HG02970 (cell line): ENCODE measurements around the gene MAGI1.

Experiments
- ATAC-seq: cut with Tn5 transposase; IDR thresholded peaks from one replicate; pipeline ENCODE4 v1.9.1; 2021; ENCODE audit warnings: mild to moderate bottlenecking, moderate library complexity, moderate number of reproducible peaks; ENCODE audit not compliant: unreplicated experiment, low FRiP score

MAGI1 gene

DNA sequence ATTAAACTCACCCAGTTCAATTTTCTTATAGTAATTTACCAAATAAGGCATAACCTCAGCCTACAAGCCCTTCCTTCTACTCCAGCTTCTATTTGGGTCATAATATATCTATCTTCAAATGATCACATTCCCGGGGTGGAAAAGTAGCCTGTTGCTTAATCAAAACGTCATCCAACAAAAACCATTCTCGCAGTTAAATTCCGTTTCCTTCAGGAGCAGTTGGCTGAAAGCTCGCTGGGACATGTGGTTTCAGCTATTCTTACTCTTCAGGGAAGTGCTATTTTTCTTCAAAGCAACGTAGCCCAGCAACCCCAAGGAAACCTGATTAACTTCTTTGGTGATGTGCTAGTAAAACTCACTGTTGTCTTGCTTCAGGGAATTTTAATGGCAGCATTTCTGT lies 59.6 kb downstream of the MAGI1 start:
- ATAC-seq, result no peak

DNA sequence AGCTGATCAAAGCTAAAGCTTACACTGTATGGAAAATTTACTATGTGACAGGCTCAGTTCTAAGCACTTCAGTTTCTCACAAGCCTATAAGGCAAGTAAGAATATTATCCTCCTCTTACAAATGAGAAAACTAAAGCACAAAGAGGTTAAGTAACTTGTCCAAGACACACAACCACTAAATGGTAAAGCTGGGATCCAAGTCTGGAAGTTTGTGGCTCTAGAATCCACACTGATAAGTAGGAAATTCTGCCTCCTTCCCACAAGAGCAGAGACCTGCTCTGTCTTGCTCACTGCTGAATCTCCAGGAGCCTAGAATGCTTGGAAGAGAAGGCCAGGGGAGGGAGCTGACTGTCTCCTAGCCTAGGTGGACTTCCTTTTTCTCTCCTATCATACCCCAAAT lies 60.6 kb downstream of the MAGI1 start:
- no peak for ATAC-seq

DNA sequence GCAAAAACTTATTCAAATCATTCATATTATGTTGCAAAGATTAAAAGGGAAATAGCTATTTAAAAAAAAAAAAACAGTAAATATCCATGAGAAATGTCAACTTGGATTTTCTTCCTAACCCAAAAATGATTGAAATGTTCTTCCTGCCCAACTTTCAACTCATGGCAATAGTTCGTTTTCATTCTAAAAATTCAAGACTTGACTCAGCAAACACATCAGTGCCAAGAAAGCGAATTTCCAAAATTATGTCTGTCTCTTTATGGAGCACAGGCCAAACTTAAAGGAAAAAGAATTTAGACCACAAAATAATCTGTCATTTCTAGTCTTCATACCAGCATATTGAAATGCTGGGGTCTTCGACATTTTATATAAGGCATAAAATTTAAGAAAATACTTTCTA lies 63.7 kb downstream of the MAGI1 start:
- ATAC-seq, result no peak

DNA sequence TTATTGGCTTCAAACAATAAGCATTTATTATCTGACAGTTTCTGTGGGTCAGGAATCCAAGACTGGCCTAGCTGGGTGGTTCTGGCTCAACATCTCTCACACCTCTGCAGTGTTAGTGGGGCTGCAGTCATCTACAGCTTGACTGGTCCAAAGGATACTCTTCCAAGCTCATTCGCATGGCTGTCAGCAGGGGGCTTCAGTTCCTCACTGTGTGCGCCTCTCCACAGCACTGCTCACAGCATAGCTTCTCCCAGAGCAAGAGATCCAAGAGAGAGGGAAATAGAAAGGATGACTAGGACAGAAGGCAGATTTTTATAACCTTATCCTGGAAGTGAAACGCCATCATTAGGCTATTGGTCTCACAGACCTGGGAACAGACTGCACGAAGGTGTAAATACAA lies 64.2 kb downstream of the MAGI1 start:
- ATAC-seq, result no peak

DNA sequence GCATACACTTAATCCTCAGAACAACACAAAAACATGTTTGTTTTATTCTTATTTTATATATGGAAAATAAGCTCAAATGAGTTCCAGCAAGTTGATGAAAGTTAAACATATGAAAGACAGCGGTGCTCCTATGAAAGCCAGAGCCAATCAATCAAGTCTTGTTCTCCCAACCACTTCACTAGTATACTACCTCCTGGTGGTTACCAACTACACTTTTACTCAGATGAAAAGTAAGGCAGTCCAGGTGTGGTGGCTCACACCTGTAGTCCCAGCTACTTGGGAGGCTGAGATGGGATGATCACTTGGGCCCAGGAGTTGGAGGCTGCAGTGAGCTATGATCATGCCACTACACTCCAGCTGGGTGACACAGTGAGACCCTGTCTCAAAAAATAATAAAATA lies 66.0 kb downstream of the MAGI1 start:
- no peak for ATAC-seq

DNA sequence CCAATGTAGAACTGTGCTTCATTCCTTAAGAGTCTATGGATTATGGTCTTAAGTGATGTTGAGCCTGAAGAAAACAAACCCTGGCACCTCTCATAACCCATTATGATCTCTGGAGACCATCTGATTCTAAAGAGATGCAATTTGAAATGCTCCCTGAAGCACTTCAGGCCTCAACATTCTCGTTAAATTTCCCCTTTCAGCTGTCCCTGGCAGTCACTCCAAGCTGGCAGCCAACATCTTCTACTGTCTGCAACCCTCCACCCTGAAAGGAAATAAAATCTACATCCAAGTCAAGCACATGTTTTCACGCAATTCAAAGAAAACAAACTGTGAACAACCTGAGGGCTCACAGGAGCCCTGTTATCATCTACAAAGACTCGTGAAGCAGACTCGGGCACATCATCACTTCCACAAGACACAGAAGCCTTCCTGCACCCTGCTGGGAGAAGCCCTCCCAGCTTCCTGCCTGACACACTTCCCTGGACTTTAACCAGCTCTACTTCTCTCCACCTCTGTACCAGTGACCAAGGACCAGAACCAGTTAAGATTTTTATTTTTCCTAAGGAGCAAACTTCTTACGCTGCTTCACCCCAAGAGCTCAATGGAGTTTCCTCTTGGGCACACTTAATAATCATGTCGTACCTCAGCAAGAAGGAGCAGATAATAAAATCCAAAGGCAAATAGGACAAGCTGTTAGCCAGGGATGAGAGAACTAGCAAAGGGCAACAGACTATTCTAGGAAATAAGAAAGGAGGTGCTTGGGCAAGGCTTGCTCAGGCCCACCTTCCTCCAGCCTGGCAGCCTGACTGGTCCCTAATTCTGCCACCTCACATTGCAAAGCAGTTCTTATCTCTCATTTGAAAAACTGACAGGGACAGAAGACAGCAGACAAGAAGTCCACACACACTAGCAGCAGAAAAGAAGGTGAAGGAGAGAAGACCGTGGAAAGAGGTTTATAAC lies 67.1 kb downstream of the MAGI1 start:
- no peak for ATAC-seq

DNA sequence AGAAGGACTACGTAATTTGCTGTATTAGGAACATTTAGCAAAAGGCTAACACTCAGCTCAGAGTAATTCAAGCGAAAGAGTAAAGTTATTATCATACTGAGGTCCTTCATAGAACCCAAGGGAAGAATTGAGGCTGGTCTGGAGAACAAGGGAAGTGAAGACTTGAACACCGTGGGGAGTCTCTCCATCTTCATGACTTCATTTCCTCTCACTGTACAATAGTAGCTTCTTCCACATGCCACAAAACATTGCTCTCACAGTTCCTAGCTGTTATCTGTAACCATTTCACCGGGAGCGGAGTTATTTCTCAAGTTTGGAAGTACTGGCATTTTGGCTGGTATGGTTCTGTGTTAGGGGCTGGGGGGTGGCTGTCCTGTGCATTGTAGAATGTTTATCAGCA lies 69.7 kb downstream of the MAGI1 start:
- no peak for ATAC-seq

DNA sequence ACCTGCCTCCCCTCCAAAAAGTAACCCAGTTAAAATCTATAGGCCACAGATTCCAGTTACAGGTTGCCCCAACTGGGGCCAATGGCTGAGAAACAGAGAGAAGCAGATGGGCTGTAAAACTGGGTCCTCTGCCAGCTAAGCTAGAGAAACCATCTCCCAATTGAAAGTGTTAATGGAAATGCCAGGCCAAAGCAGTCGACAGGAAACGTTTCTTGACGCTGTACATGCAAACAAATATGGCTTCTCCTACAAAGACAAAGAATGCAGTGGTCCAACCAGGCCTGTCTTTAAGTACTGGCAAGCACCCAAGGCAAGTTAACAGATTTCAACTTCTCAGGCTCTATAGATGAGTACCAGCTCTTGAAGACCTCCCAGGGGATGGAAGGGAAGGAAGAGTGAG lies 71.3 kb downstream of the MAGI1 start:
- ATAC-seq, result no peak

DNA sequence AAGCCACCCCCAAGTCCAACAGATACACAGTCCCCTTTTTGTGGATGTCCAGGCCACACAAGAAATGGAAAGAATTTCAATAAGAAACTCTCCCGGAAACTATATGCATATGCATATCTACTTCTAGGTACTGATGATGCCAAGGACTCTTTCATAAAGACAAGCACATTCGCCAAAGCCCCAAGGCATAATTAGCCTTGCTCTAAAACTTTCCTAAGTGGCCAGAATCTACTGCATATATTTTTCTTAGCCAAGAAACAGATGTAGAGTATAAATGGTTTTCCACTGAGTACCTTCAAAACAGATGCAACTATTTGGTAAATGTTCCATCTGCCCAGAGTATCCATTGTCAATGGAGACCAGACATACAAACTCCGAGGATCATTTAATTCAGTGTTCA lies 73.9 kb downstream of the MAGI1 start:
- ATAC-seq, result no peak

DNA sequence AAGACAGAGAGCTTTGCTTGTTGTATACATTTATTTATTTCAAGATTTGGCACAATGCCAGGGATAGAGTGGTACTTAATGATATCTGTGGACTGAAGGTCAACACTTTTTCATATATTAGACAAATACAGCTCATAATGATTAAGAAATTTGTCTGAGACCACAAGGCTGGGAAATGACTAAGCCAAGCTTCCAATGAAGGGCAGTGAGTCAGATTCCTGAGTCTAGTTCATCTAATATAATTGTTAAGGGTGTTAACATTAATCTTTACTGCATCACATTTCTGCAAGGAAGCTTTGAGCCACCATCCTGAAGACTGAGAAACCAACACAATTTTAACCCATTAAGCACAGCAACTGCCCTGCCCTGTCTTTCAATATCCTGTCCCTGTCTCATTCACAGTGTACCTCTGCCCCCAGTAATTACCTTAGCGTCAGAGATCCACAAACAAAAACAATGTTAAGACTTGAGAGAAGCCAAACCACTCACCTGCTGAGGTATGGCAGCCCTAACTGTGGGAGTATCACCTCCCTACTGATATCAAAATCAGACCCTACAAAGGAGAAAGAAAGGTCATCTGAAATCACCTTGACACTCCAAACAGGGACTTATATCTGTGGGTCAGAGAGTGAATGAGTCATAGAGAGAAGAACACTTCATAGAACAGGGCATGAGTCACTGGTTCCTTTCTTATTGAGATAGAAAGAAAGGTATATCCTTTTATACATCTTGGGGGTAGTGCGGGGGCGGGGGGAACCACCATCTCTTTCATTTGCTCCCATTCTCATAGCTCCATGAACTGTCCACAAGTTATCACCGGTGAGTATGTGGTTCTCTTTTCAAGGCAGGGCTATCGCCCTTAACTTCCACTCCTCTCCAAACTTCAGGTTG lies 74.7 kb downstream of the MAGI1 start:
- peak; percentile 84 for ATAC-seq

DNA sequence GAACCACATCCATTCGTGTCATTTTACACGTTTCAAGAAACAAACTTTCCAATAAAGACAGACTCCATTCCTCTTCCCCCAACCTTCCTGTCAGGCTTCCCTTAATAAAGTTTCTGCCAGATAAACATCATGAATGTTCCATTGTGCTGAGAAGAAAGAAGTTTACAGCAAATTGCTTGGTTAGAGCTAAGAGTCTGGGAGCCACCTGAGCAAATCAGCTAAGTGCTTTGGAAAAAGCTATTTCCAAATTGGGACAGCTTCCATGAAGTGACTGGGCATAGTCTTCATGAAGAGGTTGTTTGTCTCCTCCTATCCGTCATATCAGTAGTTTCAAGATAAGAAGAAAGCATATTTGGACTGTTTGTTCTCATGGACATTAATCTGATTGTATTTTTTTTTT lies 77.0 kb downstream of the MAGI1 start:
- ATAC-seq, result no peak

DNA sequence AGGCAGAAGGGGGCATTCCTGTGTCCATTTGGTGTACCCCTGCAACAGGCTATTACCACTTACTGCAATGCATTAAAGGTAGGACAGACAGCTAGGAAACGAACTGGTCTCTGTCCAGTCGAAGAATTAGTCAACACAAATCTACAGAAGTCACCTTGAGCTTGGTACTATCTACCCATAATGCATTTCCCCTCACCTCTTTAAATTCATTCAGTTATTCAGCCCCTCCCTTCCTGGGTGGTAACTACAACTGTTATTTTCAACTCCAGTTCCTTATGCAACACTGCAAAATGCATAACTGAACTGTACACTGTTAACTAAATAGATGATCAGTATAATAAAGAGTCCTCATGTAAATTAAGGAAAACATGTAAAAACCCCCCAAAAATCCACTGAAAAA lies 77.6 kb downstream of the MAGI1 start:
- no peak for ATAC-seq

DNA sequence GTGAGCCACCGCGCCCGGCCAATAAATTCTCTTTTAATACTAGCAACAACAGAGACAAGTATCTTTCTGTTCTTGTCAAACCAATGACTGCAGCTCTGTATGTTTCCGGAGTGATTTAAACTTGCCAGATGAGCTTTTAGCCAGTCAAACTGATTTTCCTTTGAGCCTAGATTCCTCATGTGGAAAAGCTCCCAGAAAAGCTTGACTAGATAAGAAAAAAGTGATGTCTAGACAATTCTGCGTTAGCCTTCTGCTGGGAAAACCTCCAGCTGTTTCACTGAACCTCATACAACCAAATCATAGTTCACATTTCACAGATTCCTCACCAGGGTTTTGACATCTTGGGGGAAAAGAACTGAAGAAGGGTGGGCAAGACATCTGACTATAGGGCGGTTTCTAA lies 78.6 kb downstream of the MAGI1 start:
- no peak for ATAC-seq

DNA sequence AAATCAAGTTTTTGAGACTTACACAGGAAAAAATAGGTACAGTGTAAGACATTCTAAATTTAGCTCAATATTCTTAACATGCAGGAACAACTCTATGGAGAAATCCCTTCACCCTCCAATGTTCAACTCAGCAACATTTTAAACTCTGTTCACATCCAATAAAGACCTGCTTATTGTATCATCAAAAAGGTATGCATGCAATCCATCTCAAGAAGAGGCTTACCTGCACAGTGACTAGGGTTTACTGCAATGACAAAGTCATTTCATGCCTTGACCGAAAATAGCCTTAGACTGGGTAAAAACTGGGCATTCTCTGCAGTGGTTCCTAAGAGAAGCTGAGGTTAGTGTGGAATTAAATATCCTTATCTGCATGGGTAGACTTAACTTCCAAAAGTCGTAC lies 80.5 kb downstream of the MAGI1 start:
- no peak for ATAC-seq

DNA sequence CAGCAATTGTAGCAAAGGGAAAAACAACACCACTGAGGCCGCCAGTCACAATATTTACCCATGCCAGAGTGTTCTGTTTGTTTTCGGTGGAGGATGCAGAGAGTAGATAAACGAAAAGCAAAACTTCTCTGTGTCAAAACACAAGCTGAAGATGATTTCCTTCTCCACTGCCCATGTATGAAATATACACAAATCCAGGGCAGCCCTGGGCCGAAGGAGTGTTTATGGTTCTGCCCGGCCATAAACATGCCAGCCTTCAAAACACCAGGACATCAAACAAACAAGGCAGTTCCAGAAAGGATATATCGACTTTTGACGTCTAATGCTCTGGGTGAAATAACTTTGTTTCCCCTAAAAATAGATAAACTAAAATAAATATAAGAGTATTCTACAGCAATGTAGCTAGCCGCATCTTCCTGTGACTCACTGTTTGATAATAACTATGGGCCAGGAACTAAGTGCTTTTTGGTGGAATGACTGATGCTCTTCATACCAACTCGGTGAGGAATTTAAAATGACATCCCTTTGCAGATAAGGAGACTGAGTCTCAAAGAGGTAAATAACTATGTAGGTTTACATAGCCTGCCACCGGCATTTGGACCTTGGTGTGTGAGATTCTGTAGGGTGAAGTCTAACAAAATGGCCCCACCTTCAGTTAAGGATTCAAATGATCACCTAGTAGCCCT lies 82.8 kb downstream of the MAGI1 start:
- ATAC-seq, result no peak

DNA sequence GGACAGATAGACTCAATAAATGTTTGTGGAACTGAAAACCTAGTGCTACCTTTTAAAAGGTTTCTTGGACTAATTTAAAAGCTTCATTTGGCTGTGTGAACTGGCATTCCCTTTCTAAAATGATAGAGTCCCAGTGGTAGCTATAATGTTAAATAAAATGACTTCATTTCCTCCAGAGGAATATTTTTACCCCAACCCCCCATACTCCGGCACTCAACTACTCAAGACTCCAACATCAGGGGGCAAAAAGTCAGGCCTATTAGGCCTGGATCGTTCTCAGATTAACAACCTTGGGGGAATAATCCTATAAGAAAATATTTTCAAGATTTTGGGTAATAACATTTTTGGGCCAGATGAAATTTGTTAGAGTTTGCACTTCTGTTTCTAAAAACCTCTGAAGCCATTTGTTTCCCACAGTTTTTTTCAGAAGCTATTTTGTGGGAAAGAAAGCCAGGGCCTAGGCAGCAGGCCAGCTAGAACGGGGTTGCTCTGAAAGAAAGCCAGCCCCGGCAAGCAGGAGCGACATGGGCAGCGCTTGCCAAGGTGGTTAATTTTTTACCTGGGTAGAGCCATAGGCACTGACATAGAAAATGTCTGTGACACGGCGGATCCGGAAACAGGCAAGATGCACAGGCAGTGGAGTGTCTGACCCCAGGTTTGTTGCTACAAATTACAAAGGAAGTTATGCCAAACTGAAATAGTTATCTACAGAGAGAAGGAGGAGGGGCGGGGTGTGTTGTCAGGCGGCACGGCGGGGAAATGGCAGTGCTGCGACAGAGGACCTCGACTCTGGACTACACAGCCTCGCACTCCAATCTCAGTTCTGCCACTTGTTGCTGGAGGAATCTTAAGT lies 84.6 kb downstream of the MAGI1 start:
- no peak for ATAC-seq

DNA sequence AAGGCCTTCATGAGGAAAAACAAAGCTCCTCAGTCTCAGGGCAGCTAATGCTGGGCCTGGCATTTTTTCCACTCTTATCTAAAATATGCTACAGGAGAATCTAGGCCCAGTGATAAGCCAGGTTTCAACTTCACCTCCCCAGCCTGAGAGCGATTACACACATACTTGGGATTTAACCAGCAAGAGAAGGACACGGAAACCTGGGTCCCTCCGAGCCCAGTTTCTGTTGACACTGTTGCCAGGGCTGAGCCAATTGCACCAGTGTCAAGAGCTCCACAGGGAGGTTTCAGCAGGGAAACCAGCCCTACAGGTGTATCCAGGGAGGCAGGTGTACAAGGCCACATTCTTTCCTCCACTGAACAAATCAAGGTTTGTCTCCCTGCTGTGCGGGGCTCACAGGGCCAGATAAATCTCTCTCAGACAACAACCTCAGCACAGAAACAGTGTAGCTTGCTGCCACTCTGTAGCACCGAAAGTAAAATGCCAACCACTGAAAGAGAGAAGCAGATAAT lies 85.4 kb downstream of the MAGI1 start:
- ATAC-seq, result no peak

DNA sequence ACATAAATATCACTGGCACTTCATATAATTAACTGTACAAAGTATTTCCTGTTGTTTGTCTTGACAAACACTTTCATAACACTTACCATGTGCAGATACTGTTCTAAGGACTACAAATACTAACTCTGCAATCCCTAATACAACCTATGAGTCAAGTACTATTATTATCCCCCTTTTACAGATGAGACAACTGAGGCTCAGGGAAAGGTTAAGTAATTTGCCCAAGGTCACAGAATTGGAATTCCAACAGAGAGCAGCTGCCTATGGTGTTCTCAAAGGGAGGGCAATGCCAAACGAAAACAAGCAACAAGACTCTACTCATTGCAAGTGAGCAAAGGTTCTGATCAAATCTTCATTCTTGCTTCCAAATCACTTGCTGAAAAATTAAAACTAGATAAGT lies 85.9 kb downstream of the MAGI1 start:
- no peak for ATAC-seq

DNA sequence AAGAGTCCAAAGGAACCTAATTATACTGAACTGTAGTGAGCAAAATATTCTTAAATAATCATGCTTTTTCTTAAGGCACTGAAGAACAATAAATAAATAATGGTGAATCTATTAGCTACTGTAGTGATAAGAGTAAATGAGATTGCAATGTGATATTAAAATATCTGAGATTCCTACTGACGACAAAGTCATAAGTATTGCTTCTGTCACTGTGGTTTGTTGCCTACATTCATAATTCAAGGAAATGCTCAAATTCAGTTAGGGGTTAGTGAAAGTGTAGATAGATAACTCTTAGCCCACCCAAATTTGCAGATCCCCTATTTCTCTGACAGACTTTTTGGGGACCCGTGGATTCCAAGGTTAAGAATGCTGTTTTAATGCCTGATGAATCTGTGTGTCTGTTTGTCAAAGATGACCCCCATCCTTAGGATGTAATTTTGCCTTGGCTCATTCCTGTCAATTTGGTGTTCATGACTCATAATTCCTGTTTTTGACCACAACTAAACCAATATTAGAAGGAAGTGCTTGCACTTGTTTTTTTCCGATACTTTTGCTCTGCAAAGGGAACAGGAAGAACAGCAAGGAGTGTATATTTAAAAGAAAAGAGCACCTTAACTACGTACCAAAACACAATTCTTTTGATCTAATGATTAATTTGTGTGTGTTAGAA lies 86.7 kb downstream of the MAGI1 start:
- ATAC-seq, result no peak
